Fibroblast of mammary gland (primary cell): ENCODE data around the gene FAM124B.
"Not testable (repeated sequence)": the region's sequence is repeated elsewhere in the genome, so short reads cannot be mapped to it uniquely, and the experiment has no call there.

ENCODE experiments used
- DNase-seq: peaks from one replicate; pipeline ENCODE4 v3.0.0-alpha.2; 2010; ENCODE audit warnings: low read depth
- H3K4me3 ChIP-seq: 2 replicates; pipeline ENCODE4 v1.5.1; 2011; ENCODE audit warnings: low read depth, mild to moderate bottlenecking, low read length, moderate library complexity; ENCODE audit not compliant: control insufficient read depth
- TF ChIP-seq, protein P1 (sequence below): conservative IDR thresholded peaks from 2 replicates; pipeline ENCODE4 v1.5.1; 2011; ENCODE audit warnings: low read depth, low read length, inconsistent platforms; ENCODE audit not compliant: control insufficient read depth, insufficient read depth

FAM124B gene

DNA sequence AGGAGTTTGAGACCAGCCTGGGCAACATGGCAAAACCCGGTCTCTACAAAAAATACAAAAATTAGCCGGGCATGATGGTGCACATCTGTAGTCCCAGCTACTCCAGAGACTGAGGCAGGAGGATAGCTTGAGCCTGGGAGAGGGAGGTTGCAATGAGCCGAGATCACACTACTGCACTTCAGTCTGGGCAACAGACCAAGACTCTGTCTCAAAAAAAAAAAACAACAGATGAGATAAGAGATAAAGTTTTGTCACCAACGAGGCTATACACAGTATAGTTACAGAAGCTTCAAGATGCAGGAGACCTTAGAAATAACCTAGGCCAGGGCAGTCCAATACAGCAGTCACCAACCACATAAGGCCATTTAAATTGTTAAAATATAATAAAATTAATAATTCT is 9.4 kb downstream of the FAM124B start:
- TF ChIP-seq, protein P1, sequence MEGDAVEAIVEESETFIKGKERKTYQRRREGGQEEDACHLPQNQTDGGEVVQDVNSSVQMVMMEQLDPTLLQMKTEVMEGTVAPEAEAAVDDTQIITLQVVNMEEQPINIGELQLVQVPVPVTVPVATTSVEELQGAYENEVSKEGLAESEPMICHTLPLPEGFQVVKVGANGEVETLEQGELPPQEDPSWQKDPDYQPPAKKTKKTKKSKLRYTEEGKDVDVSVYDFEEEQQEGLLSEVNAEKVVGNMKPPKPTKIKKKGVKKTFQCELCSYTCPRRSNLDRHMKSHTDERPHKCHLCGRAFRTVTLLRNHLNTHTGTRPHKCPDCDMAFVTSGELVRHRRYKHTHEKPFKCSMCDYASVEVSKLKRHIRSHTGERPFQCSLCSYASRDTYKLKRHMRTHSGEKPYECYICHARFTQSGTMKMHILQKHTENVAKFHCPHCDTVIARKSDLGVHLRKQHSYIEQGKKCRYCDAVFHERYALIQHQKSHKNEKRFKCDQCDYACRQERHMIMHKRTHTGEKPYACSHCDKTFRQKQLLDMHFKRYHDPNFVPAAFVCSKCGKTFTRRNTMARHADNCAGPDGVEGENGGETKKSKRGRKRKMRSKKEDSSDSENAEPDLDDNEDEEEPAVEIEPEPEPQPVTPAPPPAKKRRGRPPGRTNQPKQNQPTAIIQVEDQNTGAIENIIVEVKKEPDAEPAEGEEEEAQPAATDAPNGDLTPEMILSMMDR: no peak
- no peak for DNase-seq
- H3K4me3 ChIP-seq: no peak overlapping the region

DNA sequence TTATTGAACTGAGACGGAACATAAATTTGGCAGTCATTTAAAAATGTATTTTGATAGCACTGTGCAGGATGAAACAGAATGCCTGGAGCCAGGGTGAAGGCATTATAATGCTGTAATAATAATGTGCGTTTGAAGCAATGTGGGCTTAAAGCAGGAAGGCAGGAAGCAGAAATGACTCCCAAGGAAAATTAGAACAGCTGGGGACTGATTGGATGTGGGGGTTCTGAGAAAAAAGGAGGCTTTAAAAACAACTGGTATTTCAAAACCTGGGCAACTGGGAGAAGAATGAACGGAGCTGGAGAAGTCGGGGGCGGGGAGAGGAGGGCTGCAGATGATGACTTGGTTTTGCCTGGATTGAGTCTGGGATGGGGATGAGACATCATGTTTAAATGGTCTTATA is 12.6 kb downstream of the FAM124B start:
- H3K4me3 ChIP-seq: no peak overlapping the region
- DNase-seq: no peak
- TF ChIP-seq, protein P1: no peak

DNA sequence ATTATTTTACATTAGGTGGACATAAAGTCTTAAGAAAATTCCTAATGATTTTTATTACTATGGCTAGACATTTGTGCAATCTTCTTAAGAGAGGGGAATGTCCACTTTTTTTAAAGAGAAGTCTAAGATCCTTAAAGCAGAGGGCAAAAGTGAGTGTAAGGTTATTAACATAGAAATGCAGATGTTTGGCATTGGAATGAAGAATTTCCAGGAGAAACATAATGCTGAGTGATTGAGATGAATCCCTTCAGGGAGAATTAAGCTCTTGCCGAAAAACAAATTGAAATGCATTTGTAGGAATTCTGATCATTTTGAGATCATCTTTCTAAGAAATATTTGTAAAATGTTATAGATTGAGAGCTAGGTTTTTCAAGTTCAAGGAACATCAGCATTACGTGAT is 15.0 kb downstream of the FAM124B start:
- no peak overlapping the region for H3K4me3 ChIP-seq
- no peak for DNase-seq
- TF ChIP-seq, protein P1: no peak

DNA sequence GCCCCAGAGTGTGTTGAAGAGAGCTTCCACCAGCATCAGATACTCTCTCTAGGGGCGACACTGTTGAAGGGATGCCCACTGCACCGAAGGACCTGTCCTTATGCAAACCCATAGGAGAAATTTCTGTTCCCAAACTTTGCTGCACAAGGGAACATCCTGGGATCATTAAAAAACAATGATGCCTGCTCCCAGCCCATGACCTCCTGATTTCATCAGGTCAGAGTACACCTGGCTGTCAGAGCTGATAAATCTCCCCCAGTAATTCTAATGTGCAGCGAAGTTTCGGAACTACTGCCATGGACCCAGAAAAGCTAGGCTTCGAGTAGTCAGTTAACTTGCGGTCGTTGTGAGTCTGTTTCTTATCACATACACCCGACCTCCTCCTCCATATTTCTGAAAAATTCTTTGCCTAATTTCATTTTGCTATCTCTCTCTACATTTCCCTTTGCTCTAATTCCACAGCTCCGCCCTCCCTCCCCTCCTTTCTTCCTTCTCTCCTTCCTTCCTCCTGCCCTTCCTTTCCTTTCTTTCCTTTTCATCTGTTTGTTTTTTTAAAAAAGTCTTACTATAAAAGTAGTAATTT is 18.8 kb downstream of the FAM124B start:
- TF ChIP-seq, protein P1: no peak
- no peak for DNase-seq
- H3K4me3 ChIP-seq: no peak overlapping the region

DNA sequence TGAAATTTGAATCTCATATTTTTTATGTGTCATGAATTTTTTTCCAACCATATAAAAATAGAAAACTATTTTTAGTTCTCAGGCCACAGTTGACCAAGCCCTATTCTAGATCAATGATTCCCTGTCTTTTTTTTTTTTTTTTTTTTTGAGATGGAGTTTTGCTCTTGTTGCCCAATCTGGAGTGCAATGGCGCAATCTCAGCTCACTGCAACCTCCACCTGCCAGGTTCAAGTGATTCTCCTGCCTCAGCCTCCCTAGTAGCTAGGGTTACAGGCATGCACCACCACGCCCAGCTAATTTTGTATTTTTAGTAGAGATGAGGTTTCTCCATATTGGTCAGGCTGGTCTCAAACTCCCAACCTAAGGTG is 19.6 kb downstream of the FAM124B start:
- DNase-seq, H3K4me3 ChIP-seq: not testable (repeated sequence)

DNA sequence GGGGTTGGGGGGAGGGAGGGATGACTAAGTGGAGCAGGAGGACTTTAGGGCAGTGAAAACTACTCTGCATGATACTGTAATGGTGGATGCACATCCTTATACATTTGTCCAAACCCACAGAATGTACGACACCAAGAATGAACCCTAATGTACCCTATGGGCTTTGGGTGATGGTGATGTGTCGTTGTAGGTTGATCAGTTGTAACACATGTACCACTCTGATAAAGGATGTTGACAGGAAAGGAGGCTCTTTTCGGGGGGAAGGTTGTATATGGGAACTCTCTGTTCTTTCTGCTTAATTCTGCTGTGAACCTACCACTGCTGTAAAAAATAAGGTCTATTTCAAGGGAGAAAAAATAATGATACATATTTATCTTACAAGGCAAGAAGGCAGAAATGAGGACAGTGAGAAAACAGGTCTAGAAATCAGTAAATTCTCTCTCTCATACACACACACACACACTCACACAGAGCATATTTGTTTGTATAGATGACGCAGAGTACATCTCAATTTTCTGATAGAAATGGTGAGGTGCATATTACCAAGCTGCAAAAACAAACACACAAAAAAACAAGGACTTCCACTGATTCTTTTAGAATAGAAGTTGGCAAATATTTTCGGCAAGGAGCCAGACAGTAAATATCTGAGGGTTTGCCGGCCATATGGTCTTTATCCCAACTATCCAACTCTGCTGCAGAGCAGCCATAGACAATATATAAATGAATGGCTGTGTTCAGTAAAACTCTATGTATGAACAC is 20.2 kb downstream of the FAM124B start:
- H3K4me3 ChIP-seq: no peak overlapping the region
- TF ChIP-seq, protein P1: no peak
- DNase-seq: no peak

DNA sequence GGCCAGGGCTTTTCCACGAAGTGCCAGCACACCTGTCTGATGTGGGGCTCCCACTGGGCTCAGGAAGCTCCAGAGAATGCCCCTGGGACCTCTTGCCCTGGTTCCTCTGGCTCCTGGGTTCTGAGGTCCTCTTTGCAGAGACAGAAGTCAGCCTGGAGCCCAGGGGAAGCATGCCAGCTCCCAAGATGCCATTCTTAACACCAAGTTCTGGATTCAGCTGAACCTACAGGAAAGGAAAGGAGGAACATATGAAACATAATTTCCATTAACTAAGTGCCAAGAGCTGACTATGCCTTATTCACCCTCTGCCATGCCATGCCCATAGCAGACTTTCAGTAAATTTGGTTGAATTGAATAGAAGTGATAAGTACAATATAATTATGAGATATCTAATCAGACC is 21.9 kb downstream of the FAM124B start:
- no peak for DNase-seq
- H3K4me3 ChIP-seq: no peak overlapping the region
- TF ChIP-seq, protein P1: no peak
